Cardiac fibroblast (primary cell): ENCODE measurements around the gene TSPAN3.
A peak's percentile ranks its signal among the peaks of the same experiment; 100 is the strongest.

Source experiments
- DNase-seq, 2 donors: peaks; one replicate each; pipeline versions ENCODE4 v3.0.0 to v3.0.0-alpha.2; 2010; ENCODE audit warnings: low read depth in 2 of 2
- H3K4me3 ChIP-seq, 2 donors: replicated peaks in 1 of 2; 1 replicate in 1 of 2; 2 replicates in 1 of 2; pipeline ENCODE4 v1.5.1; 2011; ENCODE audit warnings: low read depth in 2 of 2, low read length in 2 of 2, mild to moderate bottlenecking in 2 of 2, moderate library complexity in 1 of 2
- CTCF ChIP-seq: IDR thresholded peaks from one replicate; pipeline ENCODE4 v1.5.1; 2011; ENCODE audit warnings: low read depth, mild to moderate bottlenecking, low read length, inconsistent platforms

Gene TSPAN3

GRCh38 chr15:77046704-77047412, 24.1 kb downstream of the TSPAN3 start:
- no peak overlapping the region for H3K4me3 ChIP-seq
- no peak for DNase-seq
- TF ChIP-seq CTCF, result no peak

- no peak for TF ChIP-seq CTCF
- H3K4me3 ChIP-seq, result no peak overlapping the region
- DNase-seq, result no peak
These were observed 24.9 kb downstream of the TSPAN3 start for GRCh38 chr15:77045985-77046384.

- TF ChIP-seq CTCF, result no peak
- H3K4me3 ChIP-seq, result no peak overlapping the region
- DNase-seq, result peak in 1 of 2 donors; percentile 60
These were observed 26.5 kb downstream of the TSPAN3 start for GRCh38 chr15:77044228-77045042.

GRCh38 chr15:77042955-77043920, 27.7 kb downstream of the TSPAN3 start:
- TF ChIP-seq CTCF, result no peak

GRCh38 chr15:77042245-77042919, 28.5 kb downstream of the TSPAN3 start:
- TF ChIP-seq CTCF, result no peak

More at GRCh38 chr15:77042955-77043920, 27.7 kb downstream of the TSPAN3 start:
- no peak overlapping the region for H3K4me3 ChIP-seq
- no peak for DNase-seq

GRCh38 chr15:77040673-77041072, 30.2 kb downstream of the TSPAN3 start:
- no peak for TF ChIP-seq CTCF
- no peak overlapping the region for H3K4me3 ChIP-seq
- peak; percentile 29 to 84 for DNase-seq

More at GRCh38 chr15:77042245-77042919, 28.5 kb downstream of the TSPAN3 start:
- no peak for DNase-seq
- no peak overlapping the region for H3K4me3 ChIP-seq
